Sigmoid colon (tissue), 4 donors: ENCODE data around the gene GPLD1.

Source experiments
- CTCF ChIP-seq, 4 experiments: fragments of 450-650 bp in 3 of 4; fragments of 200-600 bp in 1 of 4; IDR thresholded peaks; one replicate each; pipeline ENCODE4 v1.5.1; 2016 to 2019; ENCODE audit warnings: antibody characterized with exemption in 4 of 4, mild to moderate bottlenecking in 3 of 4, moderate library complexity in 2 of 4
- POLR2AphosphoS5 ChIP-seq, 4 donors: sonication (generic); formaldehyde crosslinking; IDR thresholded peaks; one replicate each; pipeline ENCODE4 v1.6.1; 2017; ENCODE audit warnings: antibody characterized with exemption in 4 of 4

- TF ChIP-seq CTCF (IDR thresholded peaks at IDR 0.05): no peak
- TF ChIP-seq POLR2AphosphoS5 (IDR thresholded peaks at IDR 0.05): no peak
Measured at GRCh38 chr6:24428615-24429014, 60.8 kb downstream of the GPLD1 start.
